ENCODE measurements around the gene SLC5A9.

Gene SLC5A9

DNA sequence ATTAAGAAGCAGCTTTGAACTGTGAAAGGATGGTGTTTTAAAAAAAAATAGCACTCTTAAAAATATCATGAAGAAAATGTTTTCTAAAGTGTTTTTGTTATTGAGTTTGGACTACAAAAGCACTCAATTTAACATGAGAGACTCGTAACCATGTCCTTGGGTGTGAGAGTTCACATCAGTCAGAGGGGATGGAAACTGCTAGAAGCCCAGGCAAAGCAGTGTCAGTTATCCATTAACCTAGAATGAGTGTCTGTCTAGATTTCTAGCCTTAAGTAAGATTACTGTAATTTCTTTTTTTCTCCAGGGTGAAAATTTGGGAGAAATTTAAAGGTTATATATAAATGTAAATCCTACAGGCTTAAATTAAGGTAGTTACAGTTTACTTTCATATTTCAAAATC is 31.7 kb downstream of the SLC5A9 start:
- Histone ChIP-seq H3K4me2 (ENCODE audit: low read depth, low read length, poor library complexity, severe bottlenecking) (no peak overlapping the region), H3K36me3 (ENCODE audit: insufficient read depth, low read length) (no peaks in the 10 kb centered on the region), H3K9ac (ENCODE audit: low read depth, low read length, poor library complexity, severe bottlenecking) (no peak overlapping the region), H3K4me3 (ENCODE audit: low read length, poor library complexity, severe bottlenecking) (no peak overlapping the region), H3F3A (ENCODE audit: low read depth) (no peaks in the 10 kb centered on the region), H3K4me1 (ENCODE audit: insufficient read depth, low read length, poor library complexity, severe bottlenecking) (peaks cover 13% of the 10 kb centered on the region), H3K79me2 (ENCODE audit: insufficient read depth, low read length) (no peaks in the 10 kb centered on the region), H3K27me3 (ENCODE audit: insufficient read depth, low read length, poor library complexity, severe bottlenecking) (no peaks in the 10 kb centered on the region), H4K20me1 (ENCODE audit: insufficient read depth, low read length, poor library complexity, severe bottlenecking) (no peaks in the 10 kb centered on the region), H3K9me3 (ENCODE audit: insufficient read depth, low read depth, low read length) (no peaks in the 10 kb centered on the region), H3K9me2 (replicated peaks; ENCODE audit: low read depth, low read length) (no peaks in the 10 kb centered on the region), H2AFZ (ENCODE audit: low read length) (no peak overlapping the region)
- TF ChIP-seq, protein P1, sequence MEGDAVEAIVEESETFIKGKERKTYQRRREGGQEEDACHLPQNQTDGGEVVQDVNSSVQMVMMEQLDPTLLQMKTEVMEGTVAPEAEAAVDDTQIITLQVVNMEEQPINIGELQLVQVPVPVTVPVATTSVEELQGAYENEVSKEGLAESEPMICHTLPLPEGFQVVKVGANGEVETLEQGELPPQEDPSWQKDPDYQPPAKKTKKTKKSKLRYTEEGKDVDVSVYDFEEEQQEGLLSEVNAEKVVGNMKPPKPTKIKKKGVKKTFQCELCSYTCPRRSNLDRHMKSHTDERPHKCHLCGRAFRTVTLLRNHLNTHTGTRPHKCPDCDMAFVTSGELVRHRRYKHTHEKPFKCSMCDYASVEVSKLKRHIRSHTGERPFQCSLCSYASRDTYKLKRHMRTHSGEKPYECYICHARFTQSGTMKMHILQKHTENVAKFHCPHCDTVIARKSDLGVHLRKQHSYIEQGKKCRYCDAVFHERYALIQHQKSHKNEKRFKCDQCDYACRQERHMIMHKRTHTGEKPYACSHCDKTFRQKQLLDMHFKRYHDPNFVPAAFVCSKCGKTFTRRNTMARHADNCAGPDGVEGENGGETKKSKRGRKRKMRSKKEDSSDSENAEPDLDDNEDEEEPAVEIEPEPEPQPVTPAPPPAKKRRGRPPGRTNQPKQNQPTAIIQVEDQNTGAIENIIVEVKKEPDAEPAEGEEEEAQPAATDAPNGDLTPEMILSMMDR (conservative IDR thresholded peaks at IDR 0.05; ENCODE audit: low read length): no peak
- TF ChIP-seq EZH2phosphoT487 (IDR thresholded peaks at IDR 0.05; ENCODE audit: borderline replicate concordance): no peak

DNA sequence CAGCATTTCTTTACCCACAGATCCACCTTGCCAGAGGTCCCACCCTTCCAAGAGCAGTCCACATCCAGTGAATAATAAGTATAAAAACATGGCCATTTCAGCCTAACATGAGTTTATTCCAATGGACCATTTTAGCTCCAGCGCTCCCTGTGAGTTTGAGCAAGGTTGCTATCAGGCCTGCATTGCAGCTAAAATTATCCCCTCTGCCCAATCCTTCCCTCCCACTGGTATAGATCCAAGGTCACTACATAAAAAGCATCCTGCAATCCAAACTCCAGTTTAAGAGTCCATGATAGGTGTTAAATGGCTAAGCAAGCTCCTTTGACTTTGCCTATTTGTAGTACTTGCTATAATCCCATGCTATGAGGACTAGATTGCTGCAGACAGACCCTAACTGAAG is 35.6 kb downstream of the SLC5A9 start:
- H3F3A ChIP-seq (ENCODE audit: low read depth): no peaks in the 10 kb centered on the region
- no peaks in the 10 kb centered on the region for H3K27me3 ChIP-seq (ENCODE audit: insufficient read depth, low read length, poor library complexity, severe bottlenecking)
- no peaks in the 10 kb centered on the region for H3K9me2 ChIP-seq (replicated peaks; ENCODE audit: low read depth, low read length)
- TF ChIP-seq, protein P1 (conservative IDR thresholded peaks at IDR 0.05; ENCODE audit: low read length): no peak
- TF ChIP-seq EZH2phosphoT487 (IDR thresholded peaks at IDR 0.05; ENCODE audit: borderline replicate concordance): no peak
- H3K79me2 ChIP-seq (ENCODE audit: insufficient read depth, low read length): no peaks in the 10 kb centered on the region
- H3K9me3 ChIP-seq (ENCODE audit: insufficient read depth, low read depth, low read length): no peaks in the 10 kb centered on the region
- no peaks in the 10 kb centered on the region for H3K36me3 ChIP-seq (ENCODE audit: insufficient read depth, low read length)
- H2AFZ ChIP-seq (ENCODE audit: low read length): no peak overlapping the region
- no peak overlapping the region for H3K4me2 ChIP-seq (ENCODE audit: low read depth, low read length, poor library complexity, severe bottlenecking)
- no peaks in the 10 kb centered on the region for H4K20me1 ChIP-seq (ENCODE audit: insufficient read depth, low read length, poor library complexity, severe bottlenecking)
- H3K4me1 ChIP-seq (ENCODE audit: insufficient read depth, low read length, poor library complexity, severe bottlenecking): no peaks in the 10 kb centered on the region
- H3K9ac ChIP-seq (ENCODE audit: low read depth, low read length, poor library complexity, severe bottlenecking): no peak overlapping the region
- no peak overlapping the region for H3K4me3 ChIP-seq (ENCODE audit: low read length, poor library complexity, severe bottlenecking)

DNA sequence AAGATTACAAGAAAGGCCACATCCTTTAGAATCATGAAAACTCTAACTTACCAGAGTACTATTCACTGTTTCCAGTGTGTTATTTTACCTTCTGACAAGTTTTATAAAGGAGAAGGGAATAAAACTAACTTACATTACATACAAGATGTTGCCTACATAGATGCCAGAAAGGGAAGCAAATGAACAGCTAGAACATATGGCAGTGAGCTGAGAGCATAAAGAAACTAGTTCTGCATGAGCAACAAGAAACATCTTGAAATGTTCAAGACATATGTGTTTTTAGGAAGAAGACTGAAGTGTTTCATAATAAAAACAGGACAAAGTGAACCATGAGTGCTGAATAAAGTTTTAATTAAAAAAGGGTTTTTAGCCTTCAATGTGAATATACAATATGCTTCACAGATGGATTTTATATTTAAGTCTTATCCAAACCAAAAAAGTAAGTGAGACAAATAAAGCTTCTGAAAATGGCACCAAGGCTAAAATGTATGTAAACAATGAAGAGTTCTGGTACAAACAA is 39.4 kb downstream of the SLC5A9 start:
- H3F3A ChIP-seq (ENCODE audit: low read depth): no peaks in the 10 kb centered on the region
- H3K9me3 ChIP-seq (ENCODE audit: insufficient read depth, low read depth, low read length): no peaks in the 10 kb centered on the region
- H3K4me2 ChIP-seq (ENCODE audit: low read depth, low read length, poor library complexity, severe bottlenecking): no peak overlapping the region
- TF ChIP-seq, protein P1 (conservative IDR thresholded peaks at IDR 0.05; ENCODE audit: low read length): no peak
- TF ChIP-seq EZH2phosphoT487 (IDR thresholded peaks at IDR 0.05; ENCODE audit: borderline replicate concordance): no peak
- no peaks in the 10 kb centered on the region for H3K9me2 ChIP-seq (replicated peaks; ENCODE audit: low read depth, low read length)
- no peaks in the 10 kb centered on the region for H3K79me2 ChIP-seq (ENCODE audit: insufficient read depth, low read length)
- H2AFZ ChIP-seq (ENCODE audit: low read length): no peak overlapping the region
- H4K20me1 ChIP-seq (ENCODE audit: insufficient read depth, low read length, poor library complexity, severe bottlenecking): no peaks in the 10 kb centered on the region
- H3K27me3 ChIP-seq (ENCODE audit: insufficient read depth, low read length, poor library complexity, severe bottlenecking): no peaks in the 10 kb centered on the region
- no peak overlapping the region for H3K4me3 ChIP-seq (ENCODE audit: low read length, poor library complexity, severe bottlenecking)
- no peaks in the 10 kb centered on the region for H3K4me1 ChIP-seq (ENCODE audit: insufficient read depth, low read length, poor library complexity, severe bottlenecking)
- no peak overlapping the region for H3K9ac ChIP-seq (ENCODE audit: low read depth, low read length, poor library complexity, severe bottlenecking)
- no peaks in the 10 kb centered on the region for H3K36me3 ChIP-seq (ENCODE audit: insufficient read depth, low read length)

Measured in Loucy (cell line).